ENCODE results near the gene ZZZ3.
"Not testable (repeated sequence)": the region's sequence is repeated elsewhere in the genome, so short reads cannot be mapped to it uniquely, and the experiment has no call there.

The ZZZ3 gene

GRCh38 chr1:77704736-77705135 is 22.3 kb upstream of the ZZZ3 start:
- no peak for TF ChIP-seq CTCF (IDR thresholded peaks at IDR 0.05)
- no peak overlapping the region for H3K27ac ChIP-seq

DNA sequence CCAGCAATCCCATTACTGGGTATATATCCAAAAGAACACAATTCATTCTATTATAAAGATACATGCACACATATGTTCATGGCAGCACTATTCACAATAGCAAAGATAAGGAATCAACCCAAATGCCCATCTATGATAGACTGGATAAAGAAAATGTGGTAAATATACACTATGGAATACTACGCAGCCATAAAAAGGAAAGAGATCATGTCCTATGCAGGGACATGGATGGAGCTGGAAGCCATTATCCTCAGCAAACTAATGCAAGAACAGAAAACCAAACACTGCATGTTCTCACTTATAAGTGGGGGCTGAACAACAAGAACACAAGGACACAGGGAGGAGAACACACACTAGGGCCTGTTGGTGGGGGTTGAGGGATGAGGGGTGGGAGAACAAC is 17.2 kb upstream of the ZZZ3 start:
- not testable (repeated sequence) for H3K27ac ChIP-seq

- TF ChIP-seq CTCF (IDR thresholded peaks at IDR 0.05) (no peak), ZFX (IDR thresholded peaks at IDR 0.05; ENCODE audit: borderline replicate concordance) (no peak)
- no peak overlapping the region for H3K27ac ChIP-seq
Measured at GRCh38 chr1:77697441-77697840, 15.0 kb upstream of the ZZZ3 start.

DNA sequence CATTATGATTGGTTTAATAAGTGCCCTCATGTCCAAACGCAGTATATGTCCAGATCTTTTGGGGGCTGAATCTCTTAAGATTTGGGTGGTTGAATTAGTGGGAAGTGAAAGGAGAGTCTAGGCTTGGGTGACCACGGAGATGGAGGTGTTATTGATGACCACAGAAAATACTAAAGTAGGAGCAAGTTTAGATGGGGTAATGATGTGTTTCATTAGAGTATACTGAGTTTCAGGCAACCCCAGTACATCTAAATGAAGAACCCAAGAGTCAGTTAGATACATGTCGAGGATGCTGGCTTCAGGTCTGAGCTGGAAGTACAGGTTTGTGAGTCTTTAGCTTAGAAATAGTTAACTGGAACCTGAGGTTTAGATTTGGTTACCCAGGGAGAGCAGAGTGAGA is 6.5 kb upstream of the ZZZ3 start:
- TF ChIP-seq ZFX (IDR thresholded peaks at IDR 0.05; ENCODE audit: borderline replicate concordance): no peak
- no peak for TF ChIP-seq CTCF (IDR thresholded peaks at IDR 0.05)
- no peak overlapping the region for H3K27ac ChIP-seq

DNA sequence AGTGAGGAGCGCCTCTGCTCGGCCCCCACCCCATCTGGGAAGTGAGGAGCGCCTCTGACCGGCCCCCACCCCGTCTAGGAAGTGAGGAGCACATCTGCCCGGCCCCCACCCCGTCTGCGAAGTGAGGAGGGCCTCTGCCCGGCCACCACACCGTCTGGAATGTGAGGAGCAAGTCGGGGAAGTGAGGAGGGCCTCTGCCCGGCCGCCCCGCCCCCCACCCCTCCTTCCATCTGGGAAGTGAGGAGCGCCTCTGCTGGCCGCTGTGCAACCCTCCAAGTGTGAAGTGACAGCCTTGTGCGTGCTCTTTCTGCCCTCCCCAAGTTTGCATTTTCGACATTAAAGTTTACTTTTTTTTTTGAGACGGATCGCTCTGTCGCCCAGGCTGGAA is 5.1 kb upstream of the ZZZ3 start:
- TF ChIP-seq CTCF (IDR thresholded peaks at IDR 0.05) (no peak), ZFX (IDR thresholded peaks at IDR 0.05; ENCODE audit: borderline replicate concordance) (no peak)
- H3K27ac ChIP-seq: no peak overlapping the region

DNA sequence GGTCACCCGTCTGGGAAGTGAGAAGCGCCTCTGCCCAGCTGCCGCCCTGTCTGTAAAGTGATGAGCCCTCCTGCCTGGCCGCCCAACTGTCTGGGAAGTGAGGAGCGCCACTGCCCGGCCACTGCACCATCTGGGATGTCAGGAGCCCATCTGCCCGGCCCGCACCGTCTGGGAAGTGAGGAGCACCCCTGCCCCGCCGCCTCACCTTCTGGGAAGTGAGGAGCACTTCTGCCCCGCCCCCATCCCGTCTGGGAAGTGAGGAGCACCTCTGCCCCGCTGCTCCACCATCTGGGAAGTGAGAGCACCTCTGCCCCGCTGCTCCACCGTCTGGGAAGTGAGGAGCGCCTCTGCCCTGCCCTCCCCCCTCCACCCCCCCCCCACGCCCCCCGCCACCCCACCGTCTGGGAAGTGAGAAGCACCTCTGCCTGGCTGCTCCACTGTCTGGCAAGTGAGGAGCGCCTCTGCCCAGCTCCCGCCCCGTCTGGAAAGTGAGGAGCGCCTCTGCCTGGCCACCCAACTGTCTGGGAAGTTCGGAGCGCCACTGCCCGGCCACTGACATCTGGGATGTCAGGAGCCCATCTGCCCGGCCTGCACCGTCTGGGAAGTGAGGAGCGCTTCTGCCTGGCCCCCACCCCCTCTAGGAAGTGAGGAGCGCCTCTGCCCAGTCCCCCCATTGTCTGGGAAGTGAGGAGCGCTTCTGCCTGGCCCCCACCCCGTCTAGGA is 4.5 kb upstream of the ZZZ3 start:
- H3K27ac ChIP-seq: no peak overlapping the region
- no peak for TF ChIP-seq CTCF (IDR thresholded peaks at IDR 0.05)
- TF ChIP-seq ZFX (IDR thresholded peaks at IDR 0.05; ENCODE audit: borderline replicate concordance): no peak

- TF ChIP-seq ZFX (IDR thresholded peaks at IDR 0.05; ENCODE audit: borderline replicate concordance) (no peak), CTCF (IDR thresholded peaks at IDR 0.05) (peak; percentile 95)
Measured at GRCh38 chr1:77683160-77684148, 996 bp upstream of the ZZZ3 start.

More at GRCh38 chr1:77683160-77684148, 996 bp upstream of the ZZZ3 start:
- peak overlapping the region; percentile 93 for H3K27ac ChIP-seq

Data from 22Rv1 (cell line).